HepG2 (cell line): ENCODE results near the gene LATS2. TPM values are rescaled to one million over a fixed set of nuclear protein-coding genes. Genes with fewer than 3 reads are reported as not detected.

Experiments used
- ATF7 ChIP-seq, 2 experiments: fragments of 450-650 bp in 1 of 2; sonication (generic) in 1 of 2; formaldehyde crosslinking in 1 of 2; IDR thresholded peaks; 2 replicates each; pipeline versions ENCODE4 v1.4.0 to v1.6.1; 2016 to 2020; ENCODE audit warnings: antibody characterized with exemption in 1 of 2, mild to moderate bottlenecking in 1 of 2, missing genetic modification reagents in 1 of 2
- CEBPG ChIP-seq: IDR thresholded peaks from 2 replicates; pipeline ENCODE4 v1.6.1; 2016
- HMGA1 ChIP-seq: sonication (generic); formaldehyde crosslinking; conservative IDR thresholded peaks from 2 replicates; pipeline ENCODE4 v1.4.0; 2020; ENCODE audit warnings: missing genetic modification reagents
- HNF4G ChIP-seq, 2 experiments: sonication (generic) in 1 of 2; formaldehyde crosslinking in 1 of 2; IDR thresholded peaks; 2 replicates each; pipeline versions ENCODE4 v1.4.0 to v1.6.1; 2011 to 2020; ENCODE audit warnings: borderline replicate concordance in 2 of 2, low read depth in 2 of 2, mild to moderate bottlenecking in 2 of 2, low read length in 1 of 2, missing genetic modification reagents in 1 of 2, moderate library complexity in 1 of 2
- PBX2 ChIP-seq: IDR thresholded peaks from 2 replicates; pipeline ENCODE4 v1.6.1; 2016; ENCODE audit warnings: control low read depth
- REXO4 ChIP-seq: sonication (generic); formaldehyde crosslinking; IDR thresholded peaks from 2 replicates; pipeline ENCODE4 v1.8.0; 2022; ENCODE audit warnings: missing genetic modification reagents, mild to moderate bottlenecking, borderline replicate concordance
- SNAPC4 ChIP-seq: sonication (generic); formaldehyde crosslinking; IDR thresholded peaks from 2 replicates; pipeline ENCODE4 v1.4.0; 2020; ENCODE audit warnings: mild to moderate bottlenecking, missing genetic modification reagents
- TCF7 ChIP-seq: sonication (generic); IDR thresholded peaks from 2 replicates; pipeline ENCODE4 v1.6.1; 2016; ENCODE audit warnings: antibody characterized with exemption, low read depth
- ZBTB4 ChIP-seq: sonication (generic); formaldehyde crosslinking; IDR thresholded peaks from 2 replicates; pipeline ENCODE4 v1.4.0; 2020; ENCODE audit warnings: missing genetic modification reagents, mild to moderate bottlenecking, borderline replicate concordance
- ZFP36L1 ChIP-seq: sonication (generic); formaldehyde crosslinking; IDR thresholded peaks from 2 replicates; pipeline ENCODE4 v1.8.0; 2022; ENCODE audit warnings: mild to moderate bottlenecking, missing genetic modification reagents, moderate library complexity
- ZFP36L2 ChIP-seq: sonication (generic); formaldehyde crosslinking; IDR thresholded peaks from 2 replicates; pipeline ENCODE4 v1.4.0; 2020; ENCODE audit warnings: missing genetic modification reagents
- ZMYM2 ChIP-seq: sonication (generic); formaldehyde crosslinking; IDR thresholded peaks from 2 replicates; pipeline ENCODE4 v1.8.0; 2022; ENCODE audit warnings: mild to moderate bottlenecking, missing genetic modification reagents
- ZNF136 ChIP-seq: sonication (generic); formaldehyde crosslinking; IDR thresholded peaks from 2 replicates; pipeline ENCODE4 v1.8.1; 2022; ENCODE audit warnings: low read depth, mild to moderate bottlenecking, moderate library complexity, missing genetic modification reagents
- ZNF18 ChIP-seq: sonication (generic); formaldehyde crosslinking; IDR thresholded peaks from 2 replicates; pipeline ENCODE4 v1.8.0; 2022; ENCODE audit warnings: mild to moderate bottlenecking, missing genetic modification reagents; ENCODE audit not compliant: insufficient replicate concordance
- ZNF430 ChIP-seq: sonication (generic); formaldehyde crosslinking; IDR thresholded peaks from 2 replicates; pipeline ENCODE4 v1.9.0; 2021; ENCODE audit warnings: mild to moderate bottlenecking, missing genetic modification reagents
- ZNF556 ChIP-seq: sonication (generic); formaldehyde crosslinking; IDR thresholded peaks from 2 replicates; pipeline ENCODE4 v1.4.0; 2020; ENCODE audit warnings: mild to moderate bottlenecking, missing genetic modification reagents, borderline replicate concordance
- ZNF891 ChIP-seq: sonication (generic); formaldehyde crosslinking; IDR thresholded peaks from 2 replicates; pipeline ENCODE4 v1.5.0; 2020; ENCODE audit warnings: mild to moderate bottlenecking, missing genetic modification reagents
- polyA plus RNA-seq, 8 experiments: library from polyadenylated mRNA; depleted of rRNA in 3 of 8; stranded (reverse) in 7 of 8; unstranded in 1 of 8; fragments of >200 nt; fragmentation: Illumina TruSeq in 4 of 8; extraction: Trizol in 4 of 8; gene quantifications; 2 replicates each; pipeline versions ENCODE4 v1.2.1 to v1.2.3, GENCODE V29; 2011 to 2016; ENCODE audit warnings: low read depth in 4 of 8, missing spikeins in 1 of 8, mixed read lengths in 1 of 8; ENCODE audit not compliant: insufficient read depth in 1 of 8
- total RNA-seq, 5 experiments: library from RNA; depleted of rRNA; stranded (reverse); fragments of >200 nt; fragmentation: Illumina TruSeq; extraction: Trizol; gene quantifications; 2 replicates each; pipeline ENCODE4 v1.2.3, GENCODE V29; 2016; ENCODE audit warnings: low read depth in 1 of 5

The LATS2 gene
- total and polyA plus RNA-seq, 2 of the 13 experiments (the other 11 are each of a cell fraction or from before 2014, with no cell fraction given): 7.3 to 8.5 TPM

- TF ChIP-seq SNAPC4: no peak
- peak; percentile 67 for TF ChIP-seq ZNF18
- peak; percentile 49; the same call in 1 of the 2 replicates for TF ChIP-seq ZNF891 (CRISPR knock-in tag)
- no peak for TF ChIP-seq HMGA1
- TF ChIP-seq ZNF430: peak; percentile 31
- no peak for TF ChIP-seq PBX2 (CRISPR knock-in tag)
- no peak for TF ChIP-seq ZFP36L2 (CRISPR knock-in tag)
- TF ChIP-seq CEBPG (CRISPR knock-in tag): peak; percentile 37; the same call in 1 of the 2 replicates
- no peak for TF ChIP-seq REXO4 (CRISPR knock-in tag)
- 0 out of 2 replicates have a peak, but pooled peaks have one; percentile 21 for TF ChIP-seq HNF4G (IDR thresholded peaks at IDR 0.05; ENCODE audit: borderline replicate concordance, low read depth, low read length)
- no peak; the same call in 1 of the 2 replicates for TF ChIP-seq HNF4G (CRISPR knock-in tag; IDR thresholded peaks at IDR 0.05; ENCODE audit: borderline replicate concordance, low read depth)
- TF ChIP-seq ZBTB4 (CRISPR knock-in tag): no peak
- no peak; the same call in 1 of the 2 replicates for TF ChIP-seq ZNF556 (CRISPR knock-in tag)
- TF ChIP-seq ZNF136 (CRISPR knock-in tag): no peak
- TF ChIP-seq TCF7: no peak
- no peak for TF ChIP-seq ATF7 (IDR thresholded peaks at IDR 0.05)
- TF ChIP-seq ATF7 (CRISPR knock-in tag; IDR thresholded peaks at IDR 0.05): no peak
- peak; percentile 59; the same call in 1 of the 2 replicates for TF ChIP-seq ZFP36L1 (CRISPR knock-in tag)
- 0 out of 2 replicates have a peak, but pooled peaks have one; percentile 37 for TF ChIP-seq ZMYM2 (CRISPR knock-in tag)
Measured at GRCh38 chr13:21014502-21015170, 46.8 kb downstream of the LATS2 start (continued).
